ENCODE measurements around the gene PRXL2C.

DNA sequence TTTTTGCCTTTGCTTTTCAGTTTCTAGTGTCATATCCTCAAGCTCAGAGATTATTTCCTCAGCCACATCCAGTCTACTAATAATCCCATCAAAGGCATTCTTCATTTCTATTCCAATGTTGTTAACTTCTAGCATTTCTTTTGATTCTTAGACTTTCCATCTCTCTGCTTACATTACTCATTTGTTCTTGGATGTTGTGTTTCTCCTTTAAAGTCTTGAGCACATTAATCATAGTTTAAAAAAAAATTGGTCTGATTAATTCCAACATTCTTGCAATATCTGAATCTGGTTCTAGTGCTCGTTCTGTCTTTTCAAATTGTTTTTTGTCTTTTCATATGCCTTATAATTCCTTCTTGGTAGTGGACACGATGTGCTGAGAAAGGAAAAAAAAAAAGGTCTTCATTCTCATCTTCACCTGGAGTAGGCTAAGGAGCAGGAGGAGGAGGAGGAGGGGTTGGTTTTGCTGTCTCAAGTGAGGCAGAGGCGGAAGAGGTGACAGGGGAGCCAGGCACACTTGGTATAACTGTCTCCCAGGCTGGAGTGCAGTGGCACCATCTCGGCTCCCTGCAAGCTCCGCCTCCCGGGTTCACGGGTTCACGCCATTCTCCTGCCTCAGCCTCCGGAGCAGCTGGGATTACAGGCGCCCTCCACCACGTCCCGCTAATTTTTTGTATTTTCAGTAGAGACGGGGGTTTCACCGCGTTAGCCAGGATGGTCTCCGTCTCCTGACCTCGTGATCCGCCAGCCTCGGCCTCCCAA is 16.3 kb downstream of the PRXL2C start:
- TF ChIP-seq CTCF (IDR thresholded peaks at IDR 0.05; ENCODE audit: low read depth, low read length) (no peak), EZH2phosphoT487 (IDR thresholded peaks at IDR 0.05; ENCODE audit: low read depth) (no peak)
